ENCODE measurements around the gene TIGAR. TPM values are rescaled to one million over a fixed set of nuclear protein-coding genes. Genes with fewer than 3 reads are reported as not detected.

Gene TIGAR
- polyA plus RNA-seq, 1 experiment, result 28.8 TPM

GRCh38 chr12:4402996-4403395 is 82.0 kb downstream of the TIGAR start:
- H3K27me3 ChIP-seq (ENCODE audit: control insufficient read depth, insufficient read depth, low read length), result no peaks in the 10 kb centered on the region
- no peak overlapping the region for H3K27ac ChIP-seq (ENCODE audit: low read depth, low read length)
- DNase-seq (ENCODE audit: low read depth, low spot score), result no peak
- TF ChIP-seq CTCF (IDR thresholded peaks at IDR 0.05; ENCODE audit: low read depth, low read length), result no peak
- ChIA-PET POLR2A (no interaction called here), CTCF (no interaction called here)
- H3K4me3 ChIP-seq (ENCODE audit: low read depth, low read length), result no peak overlapping the region
- no peaks in the 10 kb centered on the region for H3K9me3 ChIP-seq (ENCODE audit: control insufficient read depth, insufficient read depth, low read length)

Other genes with a start within 250 kb of the TIGAR start
- 3.6 and 4.2 TPM in 2 replicates for gene CCND2, start 47.5 kb upstream of the TIGAR start, polyA plus RNA-seq (2011; rRNA removed)
- not detected in 2 replicates for gene FGF23, start 58.5 kb downstream of the TIGAR start, polyA plus RNA-seq (2011; rRNA removed)
- not detected in 2 replicates for gene FGF6, start 124.6 kb downstream of the TIGAR start, polyA plus RNA-seq (2011; rRNA removed)
- gene RAD51AP1, start 217.7 kb downstream of the TIGAR start, polyA plus RNA-seq (2011; rRNA removed), result 4.3 and 8.2 TPM in 2 replicates
- 71.9 and 79.2 TPM in 2 replicates for gene DYRK4, start 241.0 kb downstream of the TIGAR start, polyA plus RNA-seq (2011; rRNA removed)